ENCODE data around the gene EFCAB11.

GRCh38 chr14:89899917-89900663 is 54.4 kb downstream of the EFCAB11 start:
- TF ChIP-seq POLR2A (IDR thresholded peaks at IDR 0.05) (no peak), CTCF (IDR thresholded peaks at IDR 0.05) (peak in 3 of 4 experiments; percentile 22 to 41 (median 33)), POLR2AphosphoS5 (IDR thresholded peaks at IDR 0.05) (no peak)
